ENCODE data around the gene CMTM3.

Gene CMTM3

DNA sequence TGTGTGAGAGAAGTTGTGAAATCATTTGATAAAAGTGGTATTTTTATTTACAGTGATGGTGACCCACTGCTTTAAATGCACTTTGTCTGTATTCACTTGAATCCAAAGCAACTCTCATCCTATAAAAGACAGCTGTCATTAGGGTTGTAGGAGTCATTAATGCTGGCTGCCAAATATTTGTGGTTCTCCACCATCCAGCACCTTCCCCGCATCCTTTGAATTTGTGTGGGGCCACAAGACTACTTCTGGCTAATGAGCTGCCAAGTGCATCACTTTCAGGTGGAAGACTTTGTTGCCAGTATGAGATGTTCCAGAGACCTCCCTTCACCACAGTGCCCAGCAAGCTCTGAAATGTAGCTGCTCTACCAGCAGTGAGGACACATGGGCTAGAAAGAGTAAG, 43.4 kb downstream of the CMTM3 start (continued):
- TF ChIP-seq ZNF510 (tag by site-specific recombination; IDR thresholded peaks at IDR 0.05; ENCODE audit: insufficient replicate concordance) (no peak), ZNF658 (tag by site-specific recombination; IDR thresholded peaks at IDR 0.05) (no peak), GLIS1 (tag by site-specific recombination; IDR thresholded peaks at IDR 0.05) (no peak), ZNF488 (tag by site-specific recombination; IDR thresholded peaks at IDR 0.05) (no peak), ZNF843 (tag by site-specific recombination; IDR thresholded peaks at IDR 0.05) (no peak), ZNF623 (tag by site-specific recombination; IDR thresholded peaks at IDR 0.05) (no peak)

- Histone ChIP-seq H3K27ac (ENCODE audit: extremely low read depth, low read depth, low read length) (no peak overlapping the region), H3K36me3 (ENCODE audit: control insufficient read depth in 2 of 2, insufficient read depth in 1 of 2, low read length in 2 of 2) (no peaks in the 10 kb centered on the region), H3K4me1 (ENCODE audit: control insufficient read depth, insufficient read depth, low read length) (peaks cover 5% of the 10 kb centered on the region), H3K9me3 (ENCODE audit: control insufficient read depth, insufficient read depth, low read depth, low read length) (no peaks in the 10 kb centered on the region), H3K4me3 (ENCODE audit: low read depth, low read length) (no peak overlapping the region)
- ChIA-PET CTCF (interaction anchor here (0.6 to 1.9 kb wide), 3 partner anchors 12 to 18 kb away, joined by 4 to 8 read pairs (median 5); no protein-coding TSS in a partner anchor), POLR2A (no interaction called here)
- TF ChIP-seq ZNF664 (tag by site-specific recombination; IDR thresholded peaks at IDR 0.05) (peak; percentile 96), ZNF514 (tag by site-specific recombination; IDR thresholded peaks at IDR 0.05) (no peak), ZNF366 (tag by site-specific recombination; conservative IDR thresholded peaks at IDR 0.05) (0 out of 2 replicates have a peak, but pooled peaks have one; percentile 24)
Measured at GRCh38 chr16:66649167-66649566, 44.7 kb downstream of the CMTM3 start.

DNA sequence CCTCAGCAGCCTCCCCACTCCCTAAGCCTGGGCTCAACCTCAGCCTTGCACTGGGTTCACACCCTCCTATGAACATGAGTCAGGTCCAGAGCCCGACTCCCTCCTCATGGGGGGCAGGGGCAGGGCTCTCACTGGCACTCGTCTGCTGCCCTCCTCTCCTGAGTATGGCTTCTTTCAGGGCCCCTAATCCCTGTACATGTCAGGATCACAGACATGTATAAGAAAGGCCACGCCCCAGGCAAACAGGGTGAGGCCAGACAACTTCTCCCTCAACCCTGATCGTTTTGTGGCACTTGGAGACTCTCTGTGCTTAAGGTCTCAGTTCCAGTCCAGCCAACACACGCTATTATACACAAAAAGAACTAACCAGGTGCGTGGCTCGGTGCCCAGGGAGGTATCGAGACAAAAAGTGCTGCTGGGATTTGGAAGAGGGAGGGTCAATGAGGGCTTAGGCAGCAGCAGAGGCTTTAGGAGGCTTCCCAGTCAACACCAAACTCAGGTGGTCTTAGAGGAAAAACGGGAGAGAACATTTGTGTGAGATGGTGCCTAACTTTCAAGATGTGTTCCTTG, 45.2 kb downstream of the CMTM3 start:
- Histone ChIP-seq H3K4me1 (ENCODE audit: control insufficient read depth, insufficient read depth, low read length) (peaks cover 5% of the 10 kb centered on the region), H3K36me3 (ENCODE audit: control insufficient read depth in 2 of 2, insufficient read depth in 1 of 2, low read length in 2 of 2) (no peaks in the 10 kb centered on the region), H3K27ac (ENCODE audit: extremely low read depth, low read depth, low read length) (no peak overlapping the region), H3K9me3 (ENCODE audit: control insufficient read depth, insufficient read depth, low read depth, low read length) (no peaks in the 10 kb centered on the region), H3K4me3 (ENCODE audit: low read depth, low read length) (no peak overlapping the region)
- TF ChIP-seq ZBTB8A (tag by site-specific recombination; IDR thresholded peaks at IDR 0.05) (no peak), ZNF239 (tag by site-specific recombination; IDR thresholded peaks at IDR 0.05) (no peak), HOXD13 (CRISPR knock-in tag; IDR thresholded peaks at IDR 0.05; ENCODE audit: borderline replicate concordance) (no peak), ZNF366 (tag by site-specific recombination; conservative IDR thresholded peaks at IDR 0.05) (no peak), ZNF324 (tag by site-specific recombination; IDR thresholded peaks at IDR 0.05) (no peak), ZFP3 (tag by site-specific recombination; IDR thresholded peaks at IDR 0.05; ENCODE audit: low read depth) (no peak), ZNF292 (tag by site-specific recombination; IDR thresholded peaks at IDR 0.05; ENCODE audit: borderline replicate concordance, low read depth) (no peak), ZNF585B (tag by site-specific recombination; IDR thresholded peaks at IDR 0.05) (no peak), ZNF654 (tag by site-specific recombination; IDR thresholded peaks at IDR 0.05; ENCODE audit: low read depth) (no peak), SALL2 (tag by site-specific recombination; IDR thresholded peaks at IDR 0.05; ENCODE audit: borderline replicate concordance) (no peak), ZNF600 (tag by site-specific recombination; IDR thresholded peaks at IDR 0.05) (no peak), ZNF623 (tag by site-specific recombination; IDR thresholded peaks at IDR 0.05) (no peak), ZNF837 (tag by site-specific recombination; IDR thresholded peaks at IDR 0.05) (no peak), MEIS1 (CRISPR knock-in tag; IDR thresholded peaks at IDR 0.05; ENCODE audit: borderline replicate concordance) (no peak), GLIS1 (tag by site-specific recombination; IDR thresholded peaks at IDR 0.05) (no peak), PRDM2 (tag by site-specific recombination; IDR thresholded peaks at IDR 0.05; ENCODE audit: borderline replicate concordance) (no peak)
- ChIA-PET CTCF (interaction anchor here (1.2 to 3.7 kb wide), 8 partner anchors 11 to 91 kb away, joined by 4 to 86 read pairs (median 14); no protein-coding TSS in a partner anchor), POLR2A (no interaction called here)

Measured in HEK293 (cell line).